Osteoblast (primary cell): ENCODE data around the gene F11. TPM values are rescaled to one million over a fixed set of nuclear protein-coding genes. Genes with fewer than 3 reads are reported as not detected.
"Not testable (repeated sequence)": the region's sequence is repeated elsewhere in the genome, so short reads cannot be mapped to it uniquely, and the experiment has no call there.

Experiments used
- DNase-seq: peaks from one replicate; pipeline ENCODE4 v3.0.0; 2011; ENCODE audit warnings: low spot score, mixed read lengths; ENCODE audit not compliant: insufficient read length; ENCODE audit errors: missing footprints
- H2AFZ ChIP-seq: 2 replicates; pipeline ENCODE4 v1.6.0; 2011; ENCODE audit warnings: mild to moderate bottlenecking, low read length
- H3K27ac ChIP-seq: 2 replicates; pipeline ENCODE4 v1.5.1; 2011; ENCODE audit warnings: mild to moderate bottlenecking, low read depth, low read length, moderate library complexity
- H3K27me3 ChIP-seq: 2 replicates; pipeline ENCODE4 v1.6.0; 2012; ENCODE audit warnings: mild to moderate bottlenecking, control low read depth, inconsistent platforms, low read length, moderate library complexity; ENCODE audit not compliant: insufficient read depth
- H3K36me3 ChIP-seq: 2 replicates; pipeline ENCODE4 v1.5.1; 2011; ENCODE audit warnings: mild to moderate bottlenecking, low read length, control low read depth, moderate library complexity; ENCODE audit not compliant: insufficient read depth
- H3K4me1 ChIP-seq: 2 replicates; pipeline ENCODE4 v1.5.1; 2011; ENCODE audit warnings: mild to moderate bottlenecking, low read length, control low read depth, moderate library complexity; ENCODE audit not compliant: insufficient read depth
- H3K4me2 ChIP-seq: 2 replicates; pipeline ENCODE4 v1.6.0; 2011; ENCODE audit warnings: mild to moderate bottlenecking, low read length; ENCODE audit not compliant: insufficient read depth
- H3K4me3 ChIP-seq: fragments of 200-600 bp; sonication (generic); 3 replicates; pipeline ENCODE4 v1.5.1; 2012; ENCODE audit warnings: mild to moderate bottlenecking, low read length, inconsistent platforms; ENCODE audit not compliant: insufficient read depth
- H3K79me2 ChIP-seq: 2 replicates; pipeline ENCODE4 v1.6.0; 2012; ENCODE audit warnings: mild to moderate bottlenecking, low read length, control low read depth, inconsistent platforms; ENCODE audit not compliant: insufficient read depth
- H3K9me3 ChIP-seq: 2 replicates; pipeline ENCODE4 v1.5.1; 2011; ENCODE audit warnings: low read depth, low read length, control low read depth
- H4K20me1 ChIP-seq: 2 replicates; pipeline ENCODE4 v1.6.0; 2012; ENCODE audit warnings: mild to moderate bottlenecking, low read length, control low read depth; ENCODE audit not compliant: insufficient read depth
- CTCF ChIP-seq: IDR thresholded peaks from 2 replicates; pipeline ENCODE4 v1.5.1; 2011; ENCODE audit warnings: mild to moderate bottlenecking, low read depth, low read length, moderate library complexity; ENCODE audit errors: extremely low read depth
- total RNA-seq: library from RNA; depleted of rRNA; stranded (reverse); fragments of >200 nt; gene quantifications from 2 replicates; pipeline ENCODE4 v1.2.3, GENCODE V29; 2012

Gene F11
- total RNA-seq, 1 donor, result not detected

GRCh38 chr4:186244835-186245234 is 21.2 kb upstream of the F11 start:
- Histone ChIP-seq H4K20me1 (no peaks in the 10 kb centered on the region), H3K27ac (no peak overlapping the region), H3K79me2 (no peaks in the 10 kb centered on the region), H3K4me3 (no peak overlapping the region), H3K9me3 (no peaks in the 10 kb centered on the region), H3K27me3 (no peaks in the 10 kb centered on the region), H3K36me3 (no peaks in the 10 kb centered on the region), H2AFZ (no peak overlapping the region), H3K4me1 (no peaks in the 10 kb centered on the region), H3K4me2 (no peak overlapping the region)
- TF ChIP-seq CTCF, result no peak
- no peak for DNase-seq

GRCh38 chr4:186247062-186247752 is 18.8 kb upstream of the F11 start:
- not testable (repeated sequence) for DNase-seq, H3K27ac ChIP-seq, H3K4me3 ChIP-seq, H3K79me2 ChIP-seq, H2AFZ ChIP-seq, H3K4me1 ChIP-seq, H3K27me3 ChIP-seq, H3K36me3 ChIP-seq, H3K4me2 ChIP-seq, H4K20me1 ChIP-seq, H3K9me3 ChIP-seq

GRCh38 chr4:186248643-186249042 is 17.3 kb upstream of the F11 start:
- H4K20me1 ChIP-seq, result no peaks in the 10 kb centered on the region
- TF ChIP-seq CTCF, result no peak
- no peak overlapping the region for H3K4me2 ChIP-seq
- no peak overlapping the region for H2AFZ ChIP-seq
- no peaks in the 10 kb centered on the region for H3K27me3 ChIP-seq
- no peak overlapping the region for H3K4me3 ChIP-seq
- DNase-seq, result no peak
- H3K4me1 ChIP-seq, result no peaks in the 10 kb centered on the region
- H3K36me3 ChIP-seq, result no peaks in the 10 kb centered on the region
- H3K79me2 ChIP-seq, result no peaks in the 10 kb centered on the region
- H3K27ac ChIP-seq, result no peak overlapping the region
- no peaks in the 10 kb centered on the region for H3K9me3 ChIP-seq

DNA sequence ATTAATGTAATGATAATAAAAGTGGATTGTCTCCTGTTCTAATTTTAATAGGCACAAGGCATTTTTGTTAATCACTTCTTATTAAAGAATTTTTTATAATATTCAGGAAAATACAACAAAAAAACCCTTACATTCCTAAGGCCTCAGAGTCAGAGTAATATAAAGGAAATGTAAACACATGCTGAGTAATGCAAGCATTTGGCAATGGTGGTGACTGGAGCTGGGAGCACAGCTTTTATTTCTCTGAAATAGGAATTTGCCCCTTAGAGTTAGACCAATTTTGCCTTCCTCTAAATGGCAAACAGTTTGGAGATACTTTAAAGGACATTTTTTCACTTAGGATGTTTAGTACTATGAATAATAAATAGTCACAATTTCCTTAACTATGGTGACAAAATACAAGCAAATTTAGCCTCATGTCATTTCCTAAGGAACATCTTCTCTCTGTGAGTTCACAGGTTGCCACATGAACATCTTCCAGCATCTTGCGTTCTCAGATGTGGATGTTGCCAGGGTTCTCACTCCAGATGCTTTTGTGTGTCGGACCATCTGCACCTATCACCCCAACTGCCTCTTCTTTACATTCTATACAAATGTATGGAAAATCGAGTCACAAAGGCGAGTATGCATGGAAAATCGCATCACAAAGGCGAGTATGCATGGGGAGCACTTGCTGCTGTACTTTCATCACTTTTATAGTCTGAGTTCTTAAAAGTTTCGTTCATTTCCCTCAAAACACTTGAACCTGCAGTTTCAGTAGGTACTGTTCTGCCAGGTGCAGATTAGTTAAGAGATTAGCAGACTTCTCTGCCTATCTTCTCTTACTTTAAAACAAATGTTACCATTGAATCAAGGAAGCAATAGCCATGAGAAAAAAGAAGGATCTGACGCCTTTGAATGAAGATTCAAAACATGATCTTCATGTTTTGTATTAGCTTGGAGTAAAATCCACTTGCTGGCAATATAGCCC is 15.9 kb upstream of the F11 start:
- H3K79me2 ChIP-seq, result no peaks in the 10 kb centered on the region
- H3K27ac ChIP-seq, result no peak overlapping the region
- H3K27me3 ChIP-seq, result no peaks in the 10 kb centered on the region
- H3K9me3 ChIP-seq, result no peaks in the 10 kb centered on the region
- H4K20me1 ChIP-seq, result no peaks in the 10 kb centered on the region
- no peak overlapping the region for H3K4me2 ChIP-seq
- H3K36me3 ChIP-seq, result no peaks in the 10 kb centered on the region
- H2AFZ ChIP-seq, result no peak overlapping the region
- no peaks in the 10 kb centered on the region for H3K4me1 ChIP-seq
- no peak for DNase-seq
- H3K4me3 ChIP-seq, result no peak overlapping the region
- TF ChIP-seq CTCF, result no peak
